HUES6 (cell line): ENCODE data around the gene DPY19L2.

Source experiments
- H3K27ac ChIP-seq: 2 replicates; pipeline ENCODE4 v1.7.0; 2013; ENCODE audit warnings: low read depth, mild to moderate bottlenecking, low read length, inconsistent platforms
- H3K27me3 ChIP-seq: 2 replicates; pipeline ENCODE4 v1.6.1; 2013; ENCODE audit warnings: low read length; ENCODE audit not compliant: control insufficient read depth, insufficient read depth
- H3K36me3 ChIP-seq: 2 replicates; pipeline ENCODE4 v1.6.1; 2013; ENCODE audit warnings: low read length; ENCODE audit not compliant: control insufficient read depth, insufficient read depth
- H3K4me1 ChIP-seq: 2 replicates; pipeline ENCODE4 v1.6.1; 2013; ENCODE audit warnings: low read length; ENCODE audit not compliant: control insufficient read depth, insufficient read depth
- H3K4me3 ChIP-seq: 2 replicates; pipeline ENCODE4 v1.5.1; 2013; ENCODE audit warnings: low read depth, low read length
- H3K9ac ChIP-seq: one replicate; pipeline ENCODE4 v1.6.1; 2013; ENCODE audit warnings: mild to moderate bottlenecking, low read length
- H3K9me3 ChIP-seq: 2 replicates; pipeline ENCODE4 v1.6.1; 2013; ENCODE audit warnings: low read depth, low read length; ENCODE audit not compliant: control insufficient read depth, insufficient read depth

The DPY19L2 gene

DNA sequence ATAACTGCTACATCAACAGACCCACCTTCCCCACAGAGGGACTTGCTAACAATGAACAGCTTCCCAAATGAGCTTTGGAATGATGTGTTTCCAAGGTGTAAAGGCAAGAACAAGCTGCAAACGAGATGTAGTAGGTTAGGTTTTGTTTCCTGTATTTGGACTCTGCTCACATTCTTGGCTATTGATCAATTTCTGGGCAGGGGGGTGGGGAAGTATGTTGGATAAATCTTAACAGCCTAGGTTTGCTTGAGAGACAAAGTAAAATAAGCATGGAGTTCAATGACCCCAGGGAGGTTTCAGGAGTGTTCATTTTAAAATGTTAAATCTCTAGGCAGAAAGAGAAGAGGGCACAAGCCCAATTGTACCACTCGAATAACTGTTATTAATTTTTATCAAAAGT is 146.6 kb downstream of the DPY19L2 start:
- no peaks in the 10 kb centered on the region for H3K4me1 ChIP-seq
- no peaks in the 10 kb centered on the region for H3K27me3 ChIP-seq
- no peak overlapping the region for H3K27ac ChIP-seq
- no peak overlapping the region for H3K9ac ChIP-seq
- no peaks in the 10 kb centered on the region for H3K9me3 ChIP-seq
- H3K4me3 ChIP-seq: no peak overlapping the region
- no peaks in the 10 kb centered on the region for H3K36me3 ChIP-seq
